Measurements from ENCODE around the gene NDUFB7.

The NDUFB7 gene

GRCh38 chr19:14525729-14526128 is 46.1 kb downstream of the NDUFB7 start:
- Mint-ChIP-seq H3K9me3 (no peaks in the 10 kb centered on the region), H3K36me3 (no peaks in the 10 kb centered on the region), H3K27ac (peak overlapping the region; percentile 53), H3K27me3 (no peaks in the 10 kb centered on the region), H3K4me1 (peaks cover 63% of the 10 kb centered on the region), H3K4me3 (no peak overlapping the region)

GRCh38 chr19:14520543-14520942 is 51.3 kb downstream of the NDUFB7 start:
- no peaks in the 10 kb centered on the region for H3K27me3 Mint-ChIP-seq
- H3K27ac Mint-ChIP-seq = peak overlapping the region; percentile 95
- H3K9me3 Mint-ChIP-seq = no peaks in the 10 kb centered on the region
- H3K36me3 Mint-ChIP-seq = peaks cover 13% of the 10 kb centered on the region
- H3K4me1 Mint-ChIP-seq = peaks cover 67% of the 10 kb centered on the region
- H3K4me3 Mint-ChIP-seq = no peak overlapping the region

GRCh38 chr19:14519860-14520407 is 51.9 kb downstream of the NDUFB7 start:
- no peaks in the 10 kb centered on the region for H3K9me3 Mint-ChIP-seq
- no peaks in the 10 kb centered on the region for H3K27me3 Mint-ChIP-seq
- H3K27ac Mint-ChIP-seq = peak overlapping the region; percentile 95
- H3K4me1 Mint-ChIP-seq = peaks cover 68% of the 10 kb centered on the region
- H3K36me3 Mint-ChIP-seq = peaks cover 16% of the 10 kb centered on the region
- H3K4me3 Mint-ChIP-seq = peak overlapping the region; percentile 85

GRCh38 chr19:14519245-14519859 is 52.5 kb downstream of the NDUFB7 start:
- Mint-ChIP-seq H3K9me3 (no peaks in the 10 kb centered on the region), H3K4me3 (peak overlapping the region; percentile 85), H3K4me1 (peaks cover 74% of the 10 kb centered on the region), H3K36me3 (peaks cover 20% of the 10 kb centered on the region), H3K27ac (peak overlapping the region; percentile 95), H3K27me3 (no peaks in the 10 kb centered on the region)

- Mint-ChIP-seq H3K27me3 (no peaks in the 10 kb centered on the region), H3K9me3 (no peaks in the 10 kb centered on the region), H3K4me1 (peaks cover 71% of the 10 kb centered on the region), H3K27ac (peak within 1 kb of the TSS; percentile 93), H3K36me3 (peaks cover 20% of the 10 kb centered on the region), H3K4me3 (peak within 1 kb of the TSS; percentile 93)
Observed at GRCh38 chr19:14517840-14518505, 53.9 kb downstream of the NDUFB7 start, which contains the start of gene DNAJB1. DNAJB1 (minus strand) TSS chr19:14518397; CDS start chr19:14518349, 48 bp downstream.

- peaks cover 67% of the 10 kb centered on the region for H3K4me1 Mint-ChIP-seq
- peaks cover 20% of the 10 kb centered on the region for H3K36me3 Mint-ChIP-seq
- no peaks in the 10 kb centered on the region for H3K9me3 Mint-ChIP-seq
- H3K4me3 Mint-ChIP-seq = peak overlapping the region; percentile 93
- peak overlapping the region; percentile 67 for H3K27ac Mint-ChIP-seq
- H3K27me3 Mint-ChIP-seq = no peaks in the 10 kb centered on the region
Observed at GRCh38 chr19:14517446-14517839, 54.4 kb downstream of the NDUFB7 start.

GRCh38 chr19:14516746-14517438 is 55.0 kb downstream of the NDUFB7 start:
- H3K9me3 Mint-ChIP-seq = no peaks in the 10 kb centered on the region
- peak overlapping the region; percentile 93 for H3K4me3 Mint-ChIP-seq
- no peaks in the 10 kb centered on the region for H3K27me3 Mint-ChIP-seq
- H3K36me3 Mint-ChIP-seq = peaks cover 20% of the 10 kb centered on the region
- peaks cover 61% of the 10 kb centered on the region for H3K4me1 Mint-ChIP-seq
- peak overlapping the region; percentile 67 for H3K27ac Mint-ChIP-seq
